ENCODE measurements around the gene ITGA8.
"Not testable (repeated sequence)": the region's sequence is repeated elsewhere in the genome, so short reads cannot be mapped to it uniquely, and the experiment has no call there.

The ITGA8 gene

GRCh38 chr10:15719899-15720634 lies at the start of gene ITGA8:
Gene ITGA8, minus strand, starts transcription at chr10:15719922. Its CDS starts 151 bp downstream, at chr10:15719771.
- no peak for DNase-seq

GRCh38 chr10:15764892-15765454 lies 45.3 kb upstream of the ITGA8 start:
- no peak for DNase-seq

DNA sequence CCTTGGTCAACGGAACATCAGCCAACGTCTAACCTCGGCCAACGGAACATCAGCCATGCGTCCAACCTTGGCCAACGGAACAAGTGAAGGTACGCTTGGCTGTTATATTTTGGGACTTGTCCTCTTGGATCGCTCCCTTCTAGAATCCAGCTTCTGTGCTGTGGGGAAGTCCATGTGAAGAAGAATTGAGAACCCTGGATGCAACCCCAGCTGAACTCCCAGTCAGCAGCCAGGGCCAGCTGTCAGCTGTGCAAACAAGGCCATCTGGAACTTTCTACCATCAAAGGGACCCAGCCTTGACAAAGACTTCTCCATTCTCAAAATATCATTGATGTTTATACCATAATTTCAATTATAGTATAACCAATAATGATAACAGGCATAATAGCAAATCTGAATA lies 43.3 kb upstream of the ITGA8 start:
- DNase-seq: no peak

DNA sequence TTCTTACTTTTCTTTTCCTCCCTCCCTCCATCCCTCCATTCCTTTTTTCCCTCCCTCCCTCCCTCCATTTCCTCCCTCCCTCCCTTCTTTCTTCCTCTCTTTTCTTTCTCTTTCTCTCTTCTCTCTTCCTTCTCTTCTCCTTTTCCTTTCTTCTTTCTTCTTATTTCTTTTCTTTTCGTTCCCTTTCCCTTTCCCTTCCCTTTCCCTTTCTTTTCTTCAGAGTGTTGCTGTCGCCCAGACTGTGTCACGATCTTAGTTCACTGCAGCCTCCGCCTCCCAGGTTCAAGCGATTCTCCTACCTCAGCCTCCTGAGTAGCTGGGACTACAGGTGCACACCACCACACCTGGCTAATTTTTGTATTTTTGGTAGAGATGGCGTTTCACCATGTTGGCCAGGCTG lies 42.5 kb upstream of the ITGA8 start:
- DNase-seq: not testable (repeated sequence)

GRCh38 chr10:15761224-15761623 lies 41.5 kb upstream of the ITGA8 start:
- DNase-seq: not testable (repeated sequence)

DNA sequence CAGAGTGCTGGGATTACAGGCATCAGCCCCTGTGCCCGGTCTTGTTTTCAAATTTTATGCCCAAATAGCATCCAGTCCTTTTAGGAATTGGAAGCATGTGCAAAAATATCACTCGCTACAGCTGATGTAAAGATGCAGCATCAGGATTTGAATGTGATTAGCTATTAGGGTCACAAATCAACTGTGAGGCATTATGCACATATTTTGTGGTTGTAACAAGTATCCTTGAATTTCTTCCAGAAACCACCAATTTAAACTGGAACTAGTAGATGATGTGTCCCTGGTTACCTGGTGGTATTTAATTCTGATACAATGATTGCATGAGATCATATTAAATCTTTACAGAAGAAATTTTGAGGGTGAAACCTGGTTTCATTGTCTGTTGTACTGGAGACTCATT lies 41.0 kb upstream of the ITGA8 start:
- no peak for DNase-seq

GRCh38 chr10:15759265-15759664 lies 39.5 kb upstream of the ITGA8 start:
- no peak for DNase-seq

DNA sequence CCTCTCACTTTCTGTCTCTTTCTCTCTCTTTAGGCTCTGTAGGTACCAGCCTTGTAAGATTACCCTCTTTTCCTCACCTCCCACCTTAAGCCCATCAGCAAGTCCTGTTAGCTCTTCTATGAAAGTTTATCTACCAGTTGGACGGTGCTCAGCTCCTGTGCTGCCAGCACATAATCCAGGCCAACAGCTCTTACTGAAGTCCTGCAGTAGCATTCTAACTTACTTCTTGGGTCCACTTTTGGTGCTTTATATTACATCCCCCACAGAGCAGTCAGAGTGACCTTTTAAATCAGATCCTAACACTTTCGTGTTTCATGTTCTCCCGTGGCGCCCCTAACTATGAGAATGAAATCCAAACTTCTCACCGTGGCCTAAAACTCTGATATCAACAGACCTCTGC lies 38.9 kb upstream of the ITGA8 start:
- no peak for DNase-seq

DNA sequence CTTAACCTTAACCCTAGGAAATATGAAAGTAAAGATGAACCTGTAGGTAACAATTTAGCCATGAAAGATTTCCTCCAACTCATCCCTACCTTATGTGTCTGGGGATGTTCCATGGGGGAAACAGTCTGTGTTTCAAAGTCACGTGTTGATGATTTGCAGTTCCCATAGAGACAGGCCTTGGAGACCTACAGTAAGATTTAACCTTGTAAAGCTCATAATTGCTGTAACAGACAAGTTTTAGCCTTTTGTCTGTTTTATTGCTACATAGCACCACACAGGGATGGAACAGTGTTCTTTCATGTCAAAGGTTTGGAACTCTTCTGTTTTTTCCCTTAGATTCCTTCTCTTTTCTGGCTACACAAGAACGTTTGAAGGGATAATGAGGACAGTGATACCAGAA lies 35.2 kb upstream of the ITGA8 start:
- no peak for DNase-seq

DNA sequence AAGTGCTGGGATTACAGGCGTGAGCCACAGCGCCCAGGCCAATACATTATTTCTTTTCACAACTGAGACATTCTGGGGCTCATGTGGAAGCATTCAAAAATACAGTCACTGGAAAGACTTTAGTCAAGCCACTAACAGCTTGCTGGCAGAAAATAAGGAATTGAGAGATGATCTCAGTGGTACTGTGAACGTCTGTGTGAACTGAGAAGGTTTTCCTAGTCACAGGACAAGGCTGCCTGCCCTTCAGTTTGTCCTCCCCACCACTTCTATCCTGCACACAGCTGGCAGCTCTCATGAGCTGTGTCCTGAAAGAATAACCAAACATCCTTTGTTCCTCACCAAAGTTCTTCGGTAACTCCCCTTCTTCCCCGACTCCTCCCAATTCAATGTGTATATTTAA lies 31.3 kb upstream of the ITGA8 start:
- no peak for DNase-seq

DNA sequence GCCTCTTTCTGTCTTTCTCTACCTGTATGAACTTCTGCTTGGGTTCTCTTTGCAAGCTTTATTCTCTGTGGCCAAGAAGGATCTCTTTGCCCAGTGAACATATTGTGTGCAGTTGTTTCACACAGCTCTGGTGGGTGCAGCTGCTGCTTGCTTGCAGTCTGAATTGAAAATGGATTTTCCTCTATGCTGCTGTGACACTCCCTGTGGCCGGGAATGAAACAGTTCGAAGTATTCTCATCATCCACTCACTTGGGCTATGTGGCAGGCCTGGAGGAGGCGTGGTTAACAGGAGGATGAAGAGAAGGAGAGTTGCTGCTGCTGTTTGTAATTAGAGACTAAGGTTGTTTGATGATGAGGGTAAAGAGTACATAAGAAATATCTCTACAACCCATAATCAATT lies 28.4 kb upstream of the ITGA8 start:
- DNase-seq: no peak

DNA sequence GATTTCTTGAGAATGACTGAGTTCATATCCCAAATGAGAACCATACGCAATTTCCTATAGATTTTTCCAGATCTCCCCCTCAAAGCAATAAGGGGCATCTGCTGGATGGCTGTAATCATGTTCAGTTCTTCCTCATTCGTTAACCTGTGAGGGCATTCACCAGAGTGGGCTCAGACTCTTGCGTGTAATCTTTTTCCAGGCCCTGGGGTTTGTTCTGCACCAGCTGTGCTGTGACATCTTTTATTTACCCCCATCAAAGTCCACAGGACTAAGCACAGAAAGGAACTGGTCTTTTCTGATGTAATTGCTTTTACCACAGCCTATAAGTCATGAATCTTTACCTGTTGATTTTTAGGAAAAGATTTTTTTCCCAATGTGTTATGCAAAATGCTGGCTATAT lies 27.9 kb upstream of the ITGA8 start:
- no peak for DNase-seq

DNA sequence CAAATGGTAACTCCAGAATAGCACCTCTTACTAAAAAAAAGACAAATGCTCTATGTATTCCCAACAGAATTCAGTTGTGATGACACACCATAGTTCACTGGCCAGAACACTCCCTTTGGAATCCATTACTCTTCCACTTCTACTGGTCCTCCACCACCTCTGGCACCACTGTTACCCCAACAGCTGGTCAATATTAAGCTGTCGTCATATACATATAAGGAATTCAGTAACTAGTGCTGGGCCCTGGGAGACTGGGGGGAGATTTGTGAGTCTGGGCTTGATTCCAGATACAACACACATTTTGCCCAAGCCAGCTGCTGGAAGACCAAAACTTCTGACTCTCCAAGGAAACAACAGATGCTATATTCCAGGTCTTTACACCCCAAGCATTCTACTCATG lies 26.0 kb upstream of the ITGA8 start:
- no peak for DNase-seq

GRCh38 chr10:15744217-15744865 lies 24.6 kb upstream of the ITGA8 start:
- peak; percentile 37 for DNase-seq

DNA sequence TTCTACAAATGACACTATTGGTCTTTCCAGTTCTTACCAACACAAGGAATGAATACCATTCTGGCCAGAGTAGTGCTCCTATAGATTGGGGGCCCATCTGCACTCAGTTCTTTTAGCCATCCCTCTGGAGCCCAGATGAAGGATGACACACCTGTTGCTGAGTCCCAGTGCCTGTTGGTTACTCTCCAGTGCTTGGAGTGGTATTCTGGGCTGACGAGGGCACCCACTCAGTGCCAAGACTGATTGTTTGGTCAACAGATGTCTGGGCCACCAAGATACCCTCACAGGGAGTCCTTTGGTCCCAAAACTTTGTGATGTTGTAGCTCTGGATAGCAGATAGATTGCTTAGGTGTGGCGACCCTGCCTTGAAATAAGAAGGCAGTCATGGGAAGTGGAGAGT lies 23.7 kb upstream of the ITGA8 start:
- DNase-seq: no peak

- no peak for DNase-seq
Measured at GRCh38 chr10:15742836-15743235, 23.1 kb upstream of the ITGA8 start.

DNA sequence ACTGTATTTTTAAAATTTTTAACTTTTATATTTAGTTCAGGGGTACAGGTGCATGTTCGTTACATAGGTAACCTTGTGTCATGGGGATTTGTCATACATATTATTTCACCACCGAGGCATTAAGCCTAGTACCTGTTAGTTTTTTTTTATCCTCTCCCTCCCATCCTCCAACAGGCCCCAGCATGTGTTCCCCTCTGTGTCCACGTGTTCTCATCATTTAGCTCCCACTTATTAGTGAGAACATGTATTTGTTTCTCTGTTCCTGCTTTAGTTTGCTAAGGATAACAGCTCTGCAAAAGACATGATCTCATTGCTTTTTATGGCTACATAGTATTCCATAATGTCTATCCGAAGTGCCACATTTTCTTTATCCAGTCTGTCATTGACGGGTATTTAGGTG lies 22.4 kb upstream of the ITGA8 start:
- no peak for DNase-seq

- no peak for DNase-seq
Measured at GRCh38 chr10:15741581-15741980, 21.9 kb upstream of the ITGA8 start.

DNA sequence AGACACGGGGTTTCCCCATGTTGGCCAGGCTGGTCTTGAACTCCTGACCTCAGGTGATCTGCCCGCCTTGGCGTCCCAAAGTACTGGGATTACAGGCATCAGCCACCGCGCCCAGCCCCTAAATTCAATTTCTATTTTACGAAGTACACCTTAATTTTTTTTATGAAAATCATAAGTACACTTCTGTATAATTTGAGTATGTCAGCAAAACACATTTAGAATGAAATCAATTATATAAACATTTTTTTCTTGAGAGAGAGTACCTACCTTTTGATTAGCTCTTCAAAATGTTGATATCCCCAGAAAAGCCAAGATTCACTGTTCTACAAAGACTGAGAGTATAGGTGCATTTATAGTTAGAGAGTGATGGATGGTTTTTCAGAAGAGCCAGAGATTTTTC lies 20.5 kb upstream of the ITGA8 start:
- DNase-seq: no peak

DNA sequence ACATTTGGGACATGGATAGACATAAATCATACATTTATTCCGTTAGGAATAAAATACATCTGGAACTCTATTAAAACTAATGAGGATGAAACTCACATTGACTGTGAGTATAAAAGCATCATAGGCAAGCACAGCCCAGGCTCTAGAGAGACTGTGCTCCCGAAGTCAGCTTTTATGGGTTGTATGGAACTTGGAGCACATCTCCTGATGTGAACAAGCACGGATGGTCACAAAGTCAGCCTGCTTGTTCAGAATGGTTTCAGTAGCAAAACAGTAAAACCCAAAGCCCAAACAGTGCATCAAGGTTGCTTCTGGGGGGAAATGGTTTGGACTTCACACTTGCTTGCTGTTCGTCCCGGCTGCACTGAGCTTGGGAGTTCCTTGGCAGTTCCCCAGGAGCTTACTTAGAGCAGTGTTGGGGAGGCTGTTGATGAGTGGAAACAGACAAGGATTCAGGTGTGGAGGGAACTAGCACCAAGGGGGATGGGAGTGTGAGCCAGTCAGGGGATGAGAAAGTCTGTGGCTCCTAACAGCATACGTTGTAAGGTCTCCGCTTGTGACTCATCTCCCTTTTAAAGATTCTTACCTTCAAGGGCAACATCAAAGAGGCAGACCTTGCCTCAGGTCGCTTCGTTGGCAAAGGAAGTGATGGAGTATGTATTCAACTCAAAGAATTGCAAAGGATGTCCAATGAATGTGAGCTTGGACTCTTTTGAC lies 19.7 kb upstream of the ITGA8 start:
- DNase-seq: no peak

- no peak for DNase-seq
Measured at GRCh38 chr10:15738270-15738925, 18.7 kb upstream of the ITGA8 start.

- no peak for DNase-seq
Measured at GRCh38 chr10:15737656-15738055, 17.9 kb upstream of the ITGA8 start.

GRCh38 chr10:15735763-15736162 lies 16.0 kb upstream of the ITGA8 start:
- DNase-seq: no peak
